Lung (tissue), 13 donors: ENCODE results near the gene TTC1. TPM values are rescaled to one million over a fixed set of nuclear protein-coding genes. Genes with fewer than 3 reads are reported as not detected.

Experiments
- ATAC-seq: fragments of 200-7000 bp; cut with Tn5 transposase; one replicate; pipeline ENCODE4 v1.9.1; 2020; ENCODE audit warnings: moderate number of reproducible peaks; ENCODE audit not compliant: insufficient read depth, low FRiP score
- DNase-seq, 3 donors: peaks; one replicate each; pipeline ENCODE4 v3.0.0-alpha.2; 2013 to 2017
- H3K27ac ChIP-seq, 2 donors: one replicate each; pipeline ENCODE4 v1.5.1; 2013; ENCODE audit warnings: mild to moderate bottlenecking in 2 of 2, moderate library complexity in 2 of 2, control low read depth in 1 of 2, inconsistent platforms in 1 of 2, low read depth in 1 of 2, low read length in 1 of 2
- H3K27me3 ChIP-seq, 3 donors: one replicate each; pipeline ENCODE4 v1.5.1; 2013; ENCODE audit warnings: low read length in 2 of 3; ENCODE audit not compliant: control insufficient read depth in 3 of 3, insufficient read depth in 3 of 3
- H3K36me3 ChIP-seq, 4 donors: one replicate each; pipeline ENCODE4 v1.5.1; 2013; ENCODE audit warnings: low read length in 4 of 4, mild to moderate bottlenecking in 1 of 4, moderate library complexity in 1 of 4; ENCODE audit not compliant: control insufficient read depth in 4 of 4, insufficient read depth in 4 of 4
- H3K4me1 ChIP-seq, 5 donors: one replicate each; pipeline ENCODE4 v1.5.1; 2013; ENCODE audit warnings: low read length in 5 of 5, mild to moderate bottlenecking in 2 of 5, moderate library complexity in 1 of 5; ENCODE audit not compliant: control insufficient read depth in 5 of 5, insufficient read depth in 5 of 5
- H3K4me3 ChIP-seq: one replicate; pipeline ENCODE4 v1.5.1; 2013; ENCODE audit warnings: mild to moderate bottlenecking, control low read depth, moderate library complexity
- H3K9ac ChIP-seq, 2 donors: one replicate each; pipeline ENCODE4 v1.5.1; 2013; ENCODE audit warnings: low read length in 2 of 2, control low read depth in 1 of 2; ENCODE audit not compliant: insufficient read depth in 1 of 2
- H3K9me3 ChIP-seq, 4 donors: one replicate each; pipeline ENCODE4 v1.5.1; 2013; ENCODE audit warnings: low read length in 3 of 4, mild to moderate bottlenecking in 1 of 4, moderate library complexity in 1 of 4; ENCODE audit not compliant: control insufficient read depth in 4 of 4, insufficient read depth in 3 of 4
- WGBS, 2 donors: extraction: QIAGEN DNeasy Blood & Tissue Kit; methylation state at CpG; one replicate each; pipeline ENCODE4 v1.1.7; 2013; 5-methylcytosine and 5-hydroxymethylcytosine counted together
- polyA plus RNA-seq, 2 donors: library from polyadenylated mRNA; stranded (reverse); fragments of 200-250 nt; gene quantifications; one replicate each; pipeline ENCODE4 v1.2.1, GENCODE V29; 2013
- small RNA-seq: library from RNA; depleted of rRNA; stranded (forward); fragments of <200 nt; gene quantifications from one replicate; pipeline ENCODE3, GENCODE V24; 2014; ENCODE audit warnings: low replicate concordance
- total RNA-seq, 2 donors: library from RNA; depleted of rRNA in 1 of 2; stranded (reverse); fragments of >200 nt in 1 of 2; gene quantifications; one replicate each; pipeline ENCODE4 v1.2.1, GENCODE V29; 2014 to 2021
- TF ChIP-seq, protein P1 (sequence below): IDR thresholded peaks from 2 replicates; pipeline ENCODE4 v1.5.1; 2012; ENCODE audit warnings: mild to moderate bottlenecking; ENCODE audit errors: control extremely low read depth, extremely low read depth
- donor health status: control.
- donor health status: control.
- donor health status: Bipolar disorder and iron deficiency.
- donor health status: healthy.
- donor health status: DM: yes; HTN: yes; CAD: no.

The TTC1 gene
- total and polyA plus RNA-seq, 4 donors: 37.3 to 47.5 (median 43.1) TPM

DNA sequence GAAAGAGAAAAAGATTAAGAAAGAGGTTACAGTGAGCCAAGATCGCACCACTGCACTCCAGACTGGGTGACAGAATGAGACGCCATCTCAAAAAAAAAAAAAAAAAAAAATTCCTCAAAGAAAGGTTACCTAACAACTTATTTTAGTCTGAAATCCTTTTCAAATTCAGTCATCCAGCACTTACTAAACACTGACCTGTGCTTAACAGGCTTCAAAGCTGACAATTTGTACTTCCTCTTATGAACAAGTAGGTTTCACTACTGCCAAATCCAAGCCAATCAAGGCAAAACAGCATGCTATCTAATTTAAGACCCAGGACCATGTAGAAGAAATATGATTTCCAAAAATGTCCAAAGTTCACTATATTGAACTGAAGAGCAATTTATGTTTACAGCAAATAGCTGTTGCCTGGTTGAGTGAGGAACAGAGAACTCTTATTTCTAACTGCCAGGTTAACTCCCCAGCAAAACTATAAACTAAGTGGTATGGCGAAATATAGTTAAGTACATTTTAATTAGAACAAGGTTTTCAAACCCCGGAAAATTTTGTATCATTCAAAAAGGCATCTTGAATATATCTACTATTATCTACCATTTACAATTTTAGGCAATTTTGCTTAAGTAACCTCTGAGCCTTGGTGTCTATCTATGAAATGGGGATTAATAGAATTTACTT is 96.9 kb downstream of the TTC1 start:
- Histone ChIP-seq H3K4me1 (peaks cover 0 to 8% (median 6%) of the 10 kb centered on the region in 5 donors), H3K4me3 (no peak overlapping the region), H3K27me3 (no peaks in the 10 kb centered on the region), H3K9me3 (no peaks in the 10 kb centered on the region), H3K27ac (no peak overlapping the region), H3K9ac (peak overlapping the region in 1 of 2 donors; percentile 47), H3K36me3 (peaks cover 0 to 4% (median under 1%) of the 10 kb centered on the region in 4 donors)
- ATAC-seq (no peak), DNase-seq (peak in 2 of 3 donors; percentile 55 to 62)
- TF ChIP-seq, protein P1, sequence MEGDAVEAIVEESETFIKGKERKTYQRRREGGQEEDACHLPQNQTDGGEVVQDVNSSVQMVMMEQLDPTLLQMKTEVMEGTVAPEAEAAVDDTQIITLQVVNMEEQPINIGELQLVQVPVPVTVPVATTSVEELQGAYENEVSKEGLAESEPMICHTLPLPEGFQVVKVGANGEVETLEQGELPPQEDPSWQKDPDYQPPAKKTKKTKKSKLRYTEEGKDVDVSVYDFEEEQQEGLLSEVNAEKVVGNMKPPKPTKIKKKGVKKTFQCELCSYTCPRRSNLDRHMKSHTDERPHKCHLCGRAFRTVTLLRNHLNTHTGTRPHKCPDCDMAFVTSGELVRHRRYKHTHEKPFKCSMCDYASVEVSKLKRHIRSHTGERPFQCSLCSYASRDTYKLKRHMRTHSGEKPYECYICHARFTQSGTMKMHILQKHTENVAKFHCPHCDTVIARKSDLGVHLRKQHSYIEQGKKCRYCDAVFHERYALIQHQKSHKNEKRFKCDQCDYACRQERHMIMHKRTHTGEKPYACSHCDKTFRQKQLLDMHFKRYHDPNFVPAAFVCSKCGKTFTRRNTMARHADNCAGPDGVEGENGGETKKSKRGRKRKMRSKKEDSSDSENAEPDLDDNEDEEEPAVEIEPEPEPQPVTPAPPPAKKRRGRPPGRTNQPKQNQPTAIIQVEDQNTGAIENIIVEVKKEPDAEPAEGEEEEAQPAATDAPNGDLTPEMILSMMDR: no peak
- WGBS, 2 donors: 47 to 62% methylated on average over 4 of the region's 4 CpGs

- DNase-seq (no peak), ATAC-seq (no peak)
- Histone ChIP-seq H3K4me3 (no peak overlapping the region), H3K9ac (no peak overlapping the region), H3K27ac (no peak overlapping the region), H3K27me3 (no peaks in the 10 kb centered on the region), H3K4me1 (peaks cover 0 to 11% (median 2%) of the 10 kb centered on the region in 5 donors), H3K9me3 (no peaks in the 10 kb centered on the region), H3K36me3 (peaks cover 4 to 12% (median 9%) of the 10 kb centered on the region in 4 donors)
- 91 to 95% methylated on average over 2 of the region's 2 CpGs for WGBS, 2 donors
- TF ChIP-seq, protein P1: no peak
These were observed 99.2 kb downstream of the TTC1 start for GRCh38 chr5:160108124-160108523.

Small RNAs within 50 kb of the gene (small RNA-seq; reads per million reads assigned to genes)
- not detected for gene RF00019

Other genes starting within 250 kb of the TTC1 start
- 1 to 10 TPM; 1.5 to 6.1 TPM for gene ADRA1B, start 92.7 kb upstream of the TTC1 start, total RNA-seq
- gene ADRA1B, start 92.7 kb upstream of the TTC1 start, polyA plus RNA-seq: 1 to 10 TPM; 1.2 to 3.2 TPM
- gene PWWP2A, start 110.3 kb downstream of the TTC1 start, total RNA-seq: 10 to 100 TPM; 23.0 to 49.0 TPM
- gene PWWP2A, start 110.3 kb downstream of the TTC1 start, polyA plus RNA-seq: 10 to 100 TPM in 1 of 2 donors, 1 to 10 TPM in 1; 7.9 to 10.0 TPM
- 10 to 100 TPM in 1 of 2 donors, 1 to 10 TPM in 1; 5.0 to 13.1 TPM for gene FABP6, start 220.4 kb downstream of the TTC1 start, total RNA-seq
- 1 to 10 TPM; 6.0 to 6.6 TPM for gene FABP6, start 220.4 kb downstream of the TTC1 start, polyA plus RNA-seq